Measurements from ENCODE around the gene MSANTD1. TPM values are rescaled to one million over a fixed set of nuclear protein-coding genes. Genes with fewer than 3 reads are reported as not detected.

MSANTD1 gene
- total RNA-seq, 4 donors from 2014 or later: 0.36 to 0.72 TPM; not detected in 2

DNA sequence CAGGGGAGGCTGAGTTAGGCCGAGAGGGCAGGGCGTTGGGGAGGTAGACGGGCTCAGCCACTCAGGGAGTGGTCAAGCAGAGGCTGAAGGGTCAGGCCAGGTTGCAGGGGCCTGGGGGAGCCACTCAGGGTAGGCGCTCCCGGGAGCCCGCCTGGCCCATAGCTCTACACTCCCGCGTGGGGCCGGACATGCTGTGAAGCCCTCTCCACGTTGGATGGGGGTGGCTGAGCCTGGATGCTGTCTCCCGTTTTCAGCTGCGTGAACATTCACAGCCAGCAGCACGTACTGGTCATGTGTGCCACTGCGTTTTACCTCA is 14.0 kb upstream of the MSANTD1 start:
- no peak for DNase-seq (ENCODE audit: low spot score in 2 of 2)
- H3K36me3 ChIP-seq: peaks cover 100% of the 10 kb centered on the region
- H3K4me1 ChIP-seq: no peaks in the 10 kb centered on the region
- 85% methylated on average over 7 of the region's 14 CpGs for WGBS
- no peak overlapping the region for H3K4me3 ChIP-seq
- TF ChIP-seq POLR2AphosphoS5 (IDR thresholded peaks at IDR 0.05) (no peak), POLR2A (IDR thresholded peaks at IDR 0.05) (no peak), EP300 (IDR thresholded peaks at IDR 0.05) (no peak)
- TF ChIP-seq, protein P1, sequence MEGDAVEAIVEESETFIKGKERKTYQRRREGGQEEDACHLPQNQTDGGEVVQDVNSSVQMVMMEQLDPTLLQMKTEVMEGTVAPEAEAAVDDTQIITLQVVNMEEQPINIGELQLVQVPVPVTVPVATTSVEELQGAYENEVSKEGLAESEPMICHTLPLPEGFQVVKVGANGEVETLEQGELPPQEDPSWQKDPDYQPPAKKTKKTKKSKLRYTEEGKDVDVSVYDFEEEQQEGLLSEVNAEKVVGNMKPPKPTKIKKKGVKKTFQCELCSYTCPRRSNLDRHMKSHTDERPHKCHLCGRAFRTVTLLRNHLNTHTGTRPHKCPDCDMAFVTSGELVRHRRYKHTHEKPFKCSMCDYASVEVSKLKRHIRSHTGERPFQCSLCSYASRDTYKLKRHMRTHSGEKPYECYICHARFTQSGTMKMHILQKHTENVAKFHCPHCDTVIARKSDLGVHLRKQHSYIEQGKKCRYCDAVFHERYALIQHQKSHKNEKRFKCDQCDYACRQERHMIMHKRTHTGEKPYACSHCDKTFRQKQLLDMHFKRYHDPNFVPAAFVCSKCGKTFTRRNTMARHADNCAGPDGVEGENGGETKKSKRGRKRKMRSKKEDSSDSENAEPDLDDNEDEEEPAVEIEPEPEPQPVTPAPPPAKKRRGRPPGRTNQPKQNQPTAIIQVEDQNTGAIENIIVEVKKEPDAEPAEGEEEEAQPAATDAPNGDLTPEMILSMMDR (IDR thresholded peaks at IDR 0.05): no peak
- H3K27me3 ChIP-seq: no peaks in the 10 kb centered on the region
- no peaks in the 10 kb centered on the region for H3K9me3 ChIP-seq
- no peak overlapping the region for H3K27ac ChIP-seq

DNA sequence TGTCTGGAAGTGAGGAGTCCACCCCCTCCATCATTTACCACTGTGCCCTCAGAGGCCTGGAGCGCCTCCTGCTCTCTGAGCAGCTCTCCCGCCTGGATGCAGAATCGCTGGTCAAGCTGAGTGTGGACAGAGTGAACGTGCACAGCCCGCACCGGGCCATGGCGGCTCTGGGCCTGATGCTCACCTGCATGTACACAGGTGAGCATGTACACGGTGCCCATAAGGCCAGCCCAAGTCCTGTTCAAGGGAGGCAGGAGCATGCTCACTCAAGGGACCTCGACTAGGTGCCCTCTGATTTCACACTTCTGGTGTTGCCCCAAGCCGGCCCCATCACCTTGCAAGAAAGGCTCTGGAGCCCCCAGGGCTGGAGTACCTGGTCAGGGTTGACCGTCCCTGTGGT is 13.4 kb upstream of the MSANTD1 start:
- H3K27ac ChIP-seq: no peak overlapping the region
- no peaks in the 10 kb centered on the region for H3K27me3 ChIP-seq
- TF ChIP-seq, protein P1 (IDR thresholded peaks at IDR 0.05): no peak
- TF ChIP-seq EP300 (IDR thresholded peaks at IDR 0.05): no peak
- no peak overlapping the region for H3K4me3 ChIP-seq
- H3K4me1 ChIP-seq: no peaks in the 10 kb centered on the region
- DNase-seq (ENCODE audit: low spot score in 2 of 2): no peak
- 93% methylated on average over 10 of the region's 11 CpGs for WGBS
- H3K36me3 ChIP-seq: peaks cover 100% of the 10 kb centered on the region
- no peaks in the 10 kb centered on the region for H3K9me3 ChIP-seq

DNA sequence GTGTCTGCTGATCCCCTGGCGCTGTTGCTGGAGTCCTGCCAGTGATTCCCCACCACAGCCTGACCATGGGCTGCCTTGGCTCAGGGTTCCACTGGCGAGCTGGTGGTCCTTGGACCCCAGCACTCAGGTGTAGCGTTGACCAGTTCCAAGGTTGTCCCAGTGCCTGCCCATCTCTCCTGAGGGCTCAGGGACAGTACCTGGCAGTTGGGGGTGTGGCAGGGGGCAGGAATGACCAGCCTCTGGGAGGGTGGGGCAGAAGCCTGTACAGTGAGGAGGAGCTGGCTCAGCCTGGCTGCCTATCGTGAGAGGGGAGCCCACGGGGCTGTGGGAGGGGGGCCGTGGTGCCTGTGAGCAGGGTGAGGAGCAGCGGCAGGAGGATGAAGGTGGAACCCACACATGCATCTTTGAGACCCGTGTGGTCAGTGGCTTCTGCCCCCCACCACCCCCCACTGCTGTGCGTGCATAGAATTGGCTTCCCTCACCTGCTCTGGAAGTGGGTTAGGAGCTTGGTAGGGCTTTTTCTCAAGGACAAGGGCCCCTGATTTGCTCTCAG is 12.6 kb upstream of the MSANTD1 start:
- H3K9me3 ChIP-seq: no peaks in the 10 kb centered on the region
- WGBS: 88% methylated on average over 9 of the region's 9 CpGs
- H3K36me3 ChIP-seq: peaks cover 100% of the 10 kb centered on the region
- H3K27me3 ChIP-seq: no peaks in the 10 kb centered on the region
- DNase-seq (ENCODE audit: low spot score in 2 of 2): no peak
- H3K27ac ChIP-seq: no peak overlapping the region
- no peak overlapping the region for H3K4me3 ChIP-seq
- TF ChIP-seq, protein P1 (IDR thresholded peaks at IDR 0.05): no peak
- TF ChIP-seq POLR2A (IDR thresholded peaks at IDR 0.05) (no peak), EP300 (IDR thresholded peaks at IDR 0.05) (no peak), POLR2AphosphoS5 (IDR thresholded peaks at IDR 0.05) (no peak)
- H3K4me1 ChIP-seq: no peaks in the 10 kb centered on the region

DNA sequence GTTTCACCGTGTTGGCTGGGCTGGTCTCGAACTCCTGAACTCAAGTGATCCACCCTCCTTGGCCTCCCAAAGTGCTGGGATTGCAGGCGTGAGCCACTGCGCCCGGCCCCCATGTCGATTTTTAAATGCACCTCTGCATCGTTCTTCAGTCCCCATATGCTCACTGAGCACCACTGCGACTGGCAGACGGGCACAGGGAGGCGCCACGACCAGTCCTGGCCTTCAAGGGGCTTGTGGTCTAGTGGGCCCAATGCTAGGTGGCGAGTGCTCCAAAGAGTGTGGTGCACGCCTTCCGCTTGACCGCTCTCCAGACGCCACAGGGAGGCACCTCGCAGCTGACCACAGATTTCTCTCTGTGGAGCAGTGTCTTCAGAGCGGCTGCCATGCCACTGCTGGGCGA is 11.7 kb upstream of the MSANTD1 start:
- Histone ChIP-seq H3K27me3 (no peaks in the 10 kb centered on the region), H3K4me1 (no peaks in the 10 kb centered on the region), H3K27ac (no peak overlapping the region), H3K9me3 (no peaks in the 10 kb centered on the region), H3K36me3 (peaks cover 95% of the 10 kb centered on the region), H3K4me3 (no peak overlapping the region)
- 92% methylated on average over 9 of the region's 19 CpGs for WGBS
- TF ChIP-seq POLR2A (IDR thresholded peaks at IDR 0.05): no peak
- TF ChIP-seq POLR2AphosphoS5 (IDR thresholded peaks at IDR 0.05): no peak
- TF ChIP-seq EP300 (IDR thresholded peaks at IDR 0.05): no peak
- TF ChIP-seq, protein P1 (IDR thresholded peaks at IDR 0.05): no peak
- DNase-seq (ENCODE audit: low spot score in 2 of 2): no peak

DNA sequence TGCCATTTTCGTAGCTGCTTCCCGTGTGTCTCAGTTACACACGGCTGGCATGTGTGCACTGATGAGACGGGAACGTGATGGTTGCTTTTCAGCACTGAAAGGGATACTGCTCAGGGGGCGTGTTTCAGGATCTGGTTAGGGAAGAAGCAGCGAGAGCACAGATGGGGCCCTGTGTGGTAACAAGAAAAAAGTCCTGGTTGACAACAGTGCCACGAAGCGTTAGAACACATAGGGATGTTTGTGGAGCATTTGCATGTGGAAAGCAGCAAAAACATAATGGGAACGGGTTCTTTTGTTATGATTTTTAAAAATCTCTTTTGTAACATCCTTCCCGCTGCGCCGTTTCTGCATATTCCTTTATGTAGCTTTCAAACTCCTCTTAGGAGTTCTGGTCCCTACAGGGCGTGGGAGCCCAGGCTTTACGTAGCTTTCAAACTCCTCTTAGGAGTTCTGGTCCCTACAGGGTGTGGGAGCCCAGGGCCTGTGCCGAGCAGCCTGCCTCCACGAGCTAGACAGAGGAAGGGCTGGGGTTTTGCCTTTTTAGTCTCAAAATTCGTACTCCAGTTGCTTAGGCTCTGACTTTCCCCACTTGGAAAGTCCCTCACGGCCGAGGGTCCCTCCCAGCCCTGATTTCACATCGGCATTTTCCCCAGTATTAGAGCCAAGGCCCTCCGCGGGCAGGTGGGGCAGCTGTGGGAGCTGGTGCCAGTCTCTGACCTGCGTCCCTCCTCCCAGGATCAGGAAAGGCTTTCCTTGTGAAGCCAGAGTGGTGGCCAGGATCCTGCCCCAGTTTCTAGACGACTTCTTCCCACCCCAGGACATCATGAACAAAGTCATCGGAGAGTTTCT is 11.0 kb upstream of the MSANTD1 start:
- Histone ChIP-seq H3K27ac (no peak overlapping the region), H3K9me3 (no peaks in the 10 kb centered on the region), H3K36me3 (peaks cover 88% of the 10 kb centered on the region), H3K4me1 (no peaks in the 10 kb centered on the region), H3K27me3 (no peaks in the 10 kb centered on the region), H3K4me3 (no peak overlapping the region)
- 90% methylated on average over 26 of the region's 26 CpGs for WGBS
- no peak for TF ChIP-seq EP300 (IDR thresholded peaks at IDR 0.05)
- TF ChIP-seq POLR2AphosphoS5 (IDR thresholded peaks at IDR 0.05): no peak
- TF ChIP-seq, protein P1 (IDR thresholded peaks at IDR 0.05): no peak
- TF ChIP-seq POLR2A (IDR thresholded peaks at IDR 0.05): no peak
- DNase-seq (ENCODE audit: low spot score in 2 of 2): no peak

All from suprapubic skin (tissue), 4 donors.